Measurements from ENCODE around the gene EVC2.
"Not testable (repeated sequence)": the region's sequence is repeated elsewhere in the genome, so short reads cannot be mapped to it uniquely, and the experiment has no call there.

EVC2 gene

DNA sequence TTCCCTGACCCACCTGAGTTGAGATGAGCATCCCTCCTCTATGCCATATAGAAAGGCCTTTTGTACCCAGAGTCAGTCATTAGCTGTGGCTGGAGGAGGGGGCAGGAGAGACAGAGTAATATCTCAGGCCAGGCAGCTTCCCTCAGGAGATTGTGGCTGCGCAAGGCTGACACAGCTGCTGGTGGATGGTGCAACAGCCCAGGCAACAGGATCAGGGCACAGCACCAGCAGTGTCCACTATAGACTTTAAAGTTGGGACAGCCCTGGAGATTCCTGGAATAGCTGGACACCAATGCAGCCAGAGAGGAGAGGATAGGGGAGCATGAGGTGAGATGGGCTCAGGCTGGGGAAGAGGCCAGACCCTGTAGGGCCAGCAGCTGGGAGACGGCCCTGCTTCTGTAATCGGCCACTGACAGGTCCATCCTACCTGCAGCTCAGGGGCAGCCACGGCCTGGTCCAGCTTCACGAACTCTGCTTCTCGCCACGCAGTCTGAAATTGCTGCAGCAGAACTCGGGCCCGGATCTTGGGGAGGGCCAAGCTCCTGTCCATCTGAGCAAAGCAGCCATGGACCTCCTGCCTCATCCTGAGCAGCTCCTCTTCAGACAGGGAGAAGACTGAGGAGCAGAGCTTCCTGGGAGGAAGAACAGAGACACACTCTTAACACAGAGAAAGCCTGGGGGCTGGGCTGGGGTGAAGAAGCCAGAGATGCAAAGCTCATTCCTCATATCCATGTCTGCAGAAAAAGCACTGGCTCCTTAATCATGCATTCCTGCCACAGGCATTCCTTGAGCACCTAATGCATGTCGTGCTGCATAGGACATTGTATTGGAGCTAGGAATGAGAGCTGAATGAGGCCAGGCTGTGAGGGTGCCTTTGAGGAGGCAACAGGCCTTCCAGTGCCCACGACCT is 90.1 kb downstream of the EVC2 start:
- DNase-seq: no peak

DNA sequence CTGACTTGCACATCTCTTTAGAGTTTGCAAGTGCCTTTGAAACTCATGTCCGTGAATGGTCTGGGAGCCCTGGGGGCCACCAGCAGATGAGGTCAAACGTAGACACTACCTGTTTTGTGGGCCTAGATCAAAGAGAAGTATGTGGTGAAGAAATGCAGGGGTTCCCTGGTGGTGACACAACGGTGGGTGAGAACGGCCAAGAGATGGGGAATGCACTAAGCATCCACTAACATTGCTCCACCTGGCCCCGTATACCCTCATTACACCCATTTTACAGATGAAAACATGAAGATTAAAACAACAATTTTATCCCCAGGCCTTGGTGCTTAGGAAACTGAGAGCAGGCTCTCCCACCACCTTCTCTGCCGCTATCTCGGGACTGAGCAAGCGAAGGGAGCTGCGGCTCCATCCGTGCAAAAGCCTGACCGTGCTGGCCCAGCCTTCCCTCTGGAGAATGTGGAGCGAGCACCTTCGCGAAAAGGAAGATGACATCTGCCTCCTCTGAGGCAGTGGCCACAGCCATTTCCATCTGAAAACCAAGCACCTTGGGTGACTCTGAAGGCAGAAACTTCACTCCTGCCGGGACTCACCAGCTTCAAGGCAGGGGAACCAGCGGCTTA is 91.9 kb downstream of the EVC2 start:
- no peak for DNase-seq

DNA sequence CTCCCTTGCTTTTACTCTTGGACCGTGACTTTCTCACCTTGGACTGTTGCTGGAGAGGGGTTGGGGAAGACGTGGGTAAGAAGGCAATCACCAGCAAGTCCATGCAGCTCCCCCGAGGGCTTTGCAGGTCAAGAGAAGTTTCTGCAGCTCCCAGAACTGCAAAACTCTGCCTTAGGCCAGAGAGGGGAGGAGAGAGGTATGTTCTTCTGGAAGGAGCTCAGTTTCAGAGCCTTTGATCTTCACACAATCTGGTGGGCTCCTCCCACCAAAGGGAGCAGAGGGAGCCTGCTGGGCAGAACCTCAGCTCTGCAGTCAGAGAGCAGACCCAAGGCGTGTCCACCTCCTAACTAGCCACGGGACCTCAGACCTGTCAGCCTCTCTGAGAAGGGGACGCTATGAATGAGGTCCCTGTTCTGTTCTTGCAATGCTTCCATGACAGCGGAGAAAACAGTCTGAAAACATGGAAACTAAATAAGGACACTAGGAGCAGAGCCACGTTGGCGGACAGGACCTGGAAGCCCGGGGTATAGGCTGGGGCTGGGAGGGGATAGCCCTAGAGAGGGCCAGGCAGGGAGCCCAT is 92.8 kb downstream of the EVC2 start:
- DNase-seq: no peak

DNA sequence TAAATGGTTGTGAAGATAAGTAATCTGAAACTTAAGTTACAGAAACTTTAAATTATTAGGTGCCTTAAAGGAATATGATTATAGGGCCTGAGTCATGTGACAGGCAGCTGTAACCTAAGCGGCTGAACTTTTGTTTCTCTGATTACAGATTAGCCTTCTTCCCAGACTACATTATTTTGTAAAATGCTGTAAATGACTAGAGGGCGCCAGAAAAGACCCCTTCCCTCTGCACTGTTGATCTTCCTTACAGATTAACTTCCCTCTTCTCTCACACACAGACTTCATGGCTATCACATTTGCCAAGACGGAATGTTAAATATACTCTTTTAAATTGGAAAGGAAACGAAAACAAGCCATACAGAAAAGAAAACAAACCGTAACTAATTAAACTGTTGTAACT is 96.6 kb downstream of the EVC2 start:
- no peak for DNase-seq

DNA sequence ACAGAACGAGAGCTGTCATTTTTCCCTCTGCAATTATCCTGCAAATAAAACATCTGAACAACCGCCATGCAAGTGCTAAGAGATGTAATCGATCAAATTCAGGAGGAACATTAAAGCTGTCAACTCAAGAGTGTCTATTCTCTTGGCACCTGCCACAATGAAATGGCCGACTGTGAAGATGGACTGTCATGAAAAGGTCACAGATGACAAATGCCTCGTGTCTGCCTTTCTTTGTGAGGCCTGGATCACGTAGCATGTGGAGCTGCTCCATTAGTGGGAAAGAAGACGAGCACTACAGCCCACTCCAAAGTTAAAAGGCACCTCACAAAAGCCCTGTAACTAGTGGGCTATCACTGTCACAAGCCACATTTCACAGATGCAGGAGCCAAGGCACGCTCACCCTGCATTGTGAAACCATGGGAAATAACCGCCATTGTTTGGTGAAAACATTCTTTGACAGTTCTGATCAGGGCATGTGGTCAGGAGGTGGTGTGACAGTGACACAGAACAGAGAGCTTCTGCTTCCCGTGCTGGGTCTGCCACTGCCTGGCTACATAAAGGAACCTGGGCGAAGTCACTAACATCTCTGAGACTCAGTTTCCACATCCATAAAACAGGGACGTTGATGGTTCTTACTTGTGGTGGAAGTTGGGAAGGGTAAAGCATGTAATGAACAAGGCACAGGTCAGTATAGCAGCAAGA is 98.9 kb downstream of the EVC2 start:
- no peak for DNase-seq

DNA sequence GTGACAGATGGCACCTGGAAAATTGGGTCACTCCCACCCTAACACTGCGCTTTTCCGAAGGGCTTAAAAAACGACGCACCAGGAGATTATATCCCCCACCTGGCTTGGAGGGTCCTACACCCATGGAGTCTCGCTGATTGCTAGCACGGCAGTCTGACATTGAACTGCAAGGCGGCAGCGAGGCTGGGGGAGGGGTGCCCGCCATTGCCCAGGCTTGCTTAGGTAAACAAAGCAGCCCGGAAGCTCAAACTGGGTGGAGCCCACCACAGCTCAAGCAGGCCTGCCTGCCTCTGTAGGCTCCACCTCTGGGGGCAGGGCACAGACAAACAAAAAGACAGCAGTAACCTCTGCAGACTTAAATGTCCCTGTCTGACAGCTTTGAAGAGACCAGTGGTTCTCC is 114.5 kb downstream of the EVC2 start:
- not testable (repeated sequence) for DNase-seq

DNA sequence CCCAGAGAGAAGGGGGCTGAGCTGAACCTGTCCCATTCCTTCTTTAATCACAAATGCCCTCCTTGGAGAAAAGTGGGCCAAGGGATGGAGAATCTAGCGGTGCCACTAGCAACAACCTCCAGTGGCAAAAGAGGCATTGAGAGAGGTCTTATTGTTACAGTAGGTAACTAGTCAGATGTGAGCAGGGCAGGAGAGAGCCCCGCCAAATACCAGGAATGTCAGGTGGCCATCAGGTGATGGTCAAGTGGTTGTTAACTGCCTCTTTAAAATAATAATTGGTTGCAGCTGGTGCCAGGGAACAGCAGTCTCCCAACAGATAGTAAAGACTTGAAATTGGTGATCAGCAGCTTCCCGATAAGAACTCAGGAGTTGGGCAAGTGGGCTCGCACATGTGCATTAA is 116.1 kb downstream of the EVC2 start:
- no peak for DNase-seq

DNA sequence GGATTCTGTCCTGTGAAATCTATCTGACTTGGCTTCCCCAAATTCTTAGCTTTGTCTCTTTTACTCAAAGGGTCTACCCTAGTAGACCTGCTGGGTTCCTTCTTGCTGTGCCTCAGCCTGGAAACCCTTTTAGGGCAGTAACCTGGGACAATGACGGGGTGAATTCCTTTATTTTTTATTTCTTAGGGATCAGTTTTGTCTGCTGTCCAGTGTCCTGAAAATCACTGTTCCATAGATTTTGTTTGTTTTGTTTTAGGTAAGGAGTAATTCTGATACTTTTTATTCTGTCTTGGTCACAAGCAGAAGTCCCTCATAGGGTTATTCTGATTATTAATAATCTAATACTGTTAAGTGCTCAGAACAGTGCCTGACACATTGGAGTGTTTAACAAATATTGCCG is 118.9 kb downstream of the EVC2 start:
- DNase-seq: no peak

DNA sequence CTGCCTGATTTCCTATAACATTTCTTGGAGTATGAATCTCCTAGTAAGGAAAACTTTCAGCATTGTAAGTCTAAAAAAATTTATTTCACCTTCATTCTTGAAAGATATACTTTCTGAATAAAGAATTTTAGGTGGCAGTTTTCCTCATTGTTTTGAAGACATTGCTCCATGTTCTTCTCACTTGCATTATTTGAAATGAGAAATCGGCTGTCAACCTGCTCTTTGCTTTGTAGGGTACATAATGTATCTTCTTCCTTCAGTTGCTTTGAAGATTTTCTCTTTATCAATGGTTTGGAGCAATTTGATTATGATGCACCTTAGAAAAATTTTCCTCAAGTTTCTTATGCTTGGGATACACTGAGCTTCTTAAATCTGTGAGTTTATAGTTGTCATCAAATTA is 120.3 kb downstream of the EVC2 start:
- no peak for DNase-seq

DNA sequence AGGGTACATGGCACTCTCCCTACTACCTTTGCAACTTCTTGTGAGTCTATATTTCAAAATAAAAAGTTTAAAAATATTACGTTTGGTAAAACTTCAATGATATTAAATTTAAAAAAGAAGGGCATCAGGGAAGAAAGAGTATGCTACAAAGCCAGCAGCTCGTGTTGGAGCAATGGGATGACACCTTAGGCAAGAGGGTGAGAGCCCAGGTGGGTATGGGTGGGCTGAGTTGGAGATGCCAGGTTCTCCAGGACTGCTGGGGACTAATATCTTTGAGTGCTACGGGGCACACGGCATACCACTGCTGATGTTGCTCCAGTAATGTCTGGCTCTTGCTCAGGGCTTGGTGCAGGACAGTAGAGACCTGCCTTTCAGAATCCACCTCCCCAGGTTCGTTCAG is 132.4 kb downstream of the EVC2 start:
- no peak for DNase-seq

DNA sequence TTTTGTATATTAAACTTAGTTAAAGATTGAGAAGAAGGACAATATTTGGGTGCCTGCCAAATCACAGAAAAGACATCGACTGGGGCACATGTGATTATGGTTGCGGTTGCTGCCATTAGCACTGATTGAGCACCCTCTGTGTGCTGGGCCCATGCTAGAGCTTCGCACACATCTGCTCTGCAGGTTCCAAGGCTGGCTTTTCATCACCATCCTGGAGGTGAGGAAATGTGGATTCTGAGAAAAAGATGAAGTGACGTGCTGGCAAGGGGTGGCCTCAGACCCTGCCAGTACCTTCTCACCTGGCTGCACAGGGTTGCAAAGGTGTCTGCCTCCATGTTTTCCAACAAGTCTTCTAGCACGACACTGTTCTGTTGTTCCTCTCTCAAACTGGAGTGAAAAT is 134.0 kb downstream of the EVC2 start:
- DNase-seq: no peak

DNA sequence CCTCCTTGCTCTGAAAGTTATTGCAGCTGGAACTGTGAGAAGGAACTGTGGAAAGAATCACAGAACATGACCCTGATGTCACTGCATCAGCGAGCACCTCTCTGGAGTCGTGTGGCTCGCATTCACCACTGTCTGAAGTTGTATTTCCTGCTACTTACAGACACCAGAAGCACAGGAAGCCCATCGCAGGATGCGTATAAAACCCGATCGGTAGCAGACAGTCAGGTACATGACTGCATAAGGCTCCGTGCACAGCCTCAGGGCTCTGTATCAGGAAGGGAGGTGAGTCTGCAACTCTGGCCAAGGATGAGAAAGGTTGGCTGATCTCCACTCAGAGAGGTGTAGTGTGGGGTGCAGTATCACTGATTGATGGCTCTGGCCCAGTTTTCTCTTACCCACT is 134.4 kb downstream of the EVC2 start:
- DNase-seq: no peak

DNA sequence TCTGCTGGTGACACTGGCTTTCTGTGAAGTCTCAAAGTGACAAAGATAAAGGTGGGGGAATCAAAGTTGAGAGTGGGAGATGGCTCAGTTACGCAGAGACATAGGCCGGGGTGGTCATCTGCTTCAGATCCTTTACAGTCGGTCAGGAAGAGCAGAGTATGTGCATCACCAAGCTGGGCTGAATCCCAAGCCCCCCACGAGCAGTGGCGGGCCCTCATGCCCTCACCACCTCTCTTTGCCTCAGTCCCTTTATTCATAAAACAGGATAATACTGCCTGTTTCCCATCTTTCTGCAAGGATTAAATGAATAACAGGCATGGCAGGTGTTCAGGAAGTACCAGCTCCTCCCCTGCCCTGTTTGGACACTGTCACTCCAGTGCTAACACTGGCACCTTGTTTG is 135.6 kb downstream of the EVC2 start:
- DNase-seq: no peak

DNA sequence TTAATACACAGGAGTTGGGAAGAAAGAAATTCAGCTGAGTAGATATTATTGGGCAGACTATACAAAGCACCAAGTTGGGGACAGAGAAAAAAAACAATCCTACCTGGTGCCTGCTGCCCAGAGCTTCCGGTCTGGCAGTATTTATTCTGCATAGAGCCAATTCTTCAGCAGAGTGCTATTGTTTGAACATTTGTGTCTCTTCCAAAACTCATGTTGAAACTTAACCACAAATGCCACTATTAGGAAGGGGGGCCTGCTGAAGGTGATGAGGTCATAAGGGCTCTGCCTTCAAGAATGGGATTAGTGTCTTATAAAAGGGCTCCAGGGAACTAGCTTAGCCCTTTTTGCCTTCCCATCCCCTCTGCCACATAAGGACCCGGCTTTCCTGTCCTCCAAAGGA is 136.2 kb downstream of the EVC2 start:
- no peak for DNase-seq

DNA sequence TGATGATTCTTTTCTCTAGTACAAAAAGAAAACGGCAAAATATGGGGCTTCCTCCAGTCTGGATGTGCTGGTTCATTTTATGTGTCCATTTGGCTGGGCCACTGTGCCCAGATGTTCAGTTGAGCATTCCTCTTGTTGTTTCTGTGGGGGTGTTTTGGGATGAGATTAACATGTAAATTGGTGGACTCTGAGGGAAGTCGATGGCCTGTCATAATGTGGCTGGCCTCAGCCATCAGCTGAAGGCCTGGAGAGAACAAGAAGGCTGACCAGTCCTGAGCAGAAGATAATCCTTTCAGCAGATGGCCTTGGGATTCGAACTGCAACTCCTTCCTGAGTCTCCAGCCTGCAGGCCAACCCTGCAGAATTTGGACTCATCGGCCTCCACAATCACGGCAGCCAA is 136.7 kb downstream of the EVC2 start:
- no peak for DNase-seq

DNA sequence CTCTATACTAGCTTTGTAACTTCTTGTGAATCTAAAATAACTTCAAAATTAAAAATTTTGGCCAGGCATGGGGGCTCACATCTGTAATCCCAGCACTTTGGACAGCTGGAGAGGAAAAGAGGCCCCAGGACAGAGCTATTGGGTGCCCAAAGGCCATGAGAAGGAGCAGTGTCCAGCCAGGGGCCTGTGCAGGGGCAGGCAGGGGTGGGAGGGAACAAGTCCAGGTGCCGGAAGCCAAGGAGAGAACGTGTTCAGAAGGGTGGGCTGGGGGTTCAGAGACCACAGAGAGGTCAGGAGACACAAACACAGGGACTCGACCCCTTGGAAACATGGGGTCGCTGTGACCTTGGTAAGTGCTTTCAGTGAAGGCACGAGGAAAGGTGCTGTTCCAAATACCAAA is 138.9 kb downstream of the EVC2 start:
- no peak for DNase-seq

DNA sequence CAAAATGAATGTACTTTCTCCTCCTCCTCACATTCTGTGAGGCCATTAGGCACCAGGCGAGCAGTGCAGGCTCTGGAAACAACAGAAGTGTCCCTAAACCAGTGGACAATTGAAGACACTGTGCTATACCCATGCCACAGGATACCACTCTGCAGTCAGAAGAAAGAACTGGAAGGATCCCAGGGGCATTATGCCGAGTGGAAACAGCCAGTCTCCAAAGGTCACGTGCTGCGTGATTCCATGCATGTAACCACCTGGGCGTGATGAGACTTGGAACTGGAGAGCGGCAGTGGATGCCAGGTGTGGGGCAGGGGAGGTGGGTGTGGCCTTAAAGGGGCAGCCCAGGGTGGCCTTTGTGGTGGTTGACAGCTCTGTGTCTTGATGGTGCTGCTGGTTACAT is 139.4 kb downstream of the EVC2 start:
- no peak for DNase-seq

DNA sequence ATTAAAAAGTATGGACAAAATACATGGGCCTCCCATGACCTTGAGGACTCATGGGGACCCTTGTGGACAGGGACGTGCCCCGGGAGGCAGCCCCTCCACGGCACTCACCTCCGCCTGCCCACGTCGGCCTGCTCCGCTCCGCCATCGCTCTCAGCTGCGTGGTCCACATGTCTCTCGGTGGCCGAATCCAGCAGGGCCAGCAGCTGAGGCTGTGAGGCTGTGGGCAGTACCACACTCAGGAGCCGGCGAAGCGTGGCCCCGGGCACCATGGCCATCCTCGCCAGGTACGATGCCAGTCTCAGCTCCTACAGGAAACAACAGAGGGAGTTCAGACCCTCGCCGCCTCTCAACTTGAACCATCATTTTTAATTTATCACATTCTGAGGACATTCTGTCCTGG is 140.0 kb downstream of the EVC2 start:
- no peak for DNase-seq

DNA sequence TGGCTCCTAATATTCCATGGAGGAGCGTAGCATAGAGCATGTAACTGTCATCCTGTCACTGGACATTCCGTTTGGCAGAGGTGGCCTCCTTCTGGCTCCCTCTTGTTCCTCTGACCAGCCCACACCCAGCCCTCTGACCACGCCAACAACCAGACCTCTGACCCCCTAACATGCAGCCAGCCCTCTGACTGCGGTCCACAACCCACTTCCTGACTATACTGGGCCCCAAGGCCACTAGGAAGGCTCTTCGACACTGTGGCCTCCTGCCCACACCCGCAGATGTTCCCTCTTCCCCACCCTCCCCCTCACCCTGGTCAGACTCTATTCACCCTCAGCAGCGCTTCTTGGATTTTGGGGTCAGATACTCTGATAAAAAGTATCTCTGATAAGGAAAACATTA is 141.4 kb downstream of the EVC2 start:
- DNase-seq: no peak

DNA sequence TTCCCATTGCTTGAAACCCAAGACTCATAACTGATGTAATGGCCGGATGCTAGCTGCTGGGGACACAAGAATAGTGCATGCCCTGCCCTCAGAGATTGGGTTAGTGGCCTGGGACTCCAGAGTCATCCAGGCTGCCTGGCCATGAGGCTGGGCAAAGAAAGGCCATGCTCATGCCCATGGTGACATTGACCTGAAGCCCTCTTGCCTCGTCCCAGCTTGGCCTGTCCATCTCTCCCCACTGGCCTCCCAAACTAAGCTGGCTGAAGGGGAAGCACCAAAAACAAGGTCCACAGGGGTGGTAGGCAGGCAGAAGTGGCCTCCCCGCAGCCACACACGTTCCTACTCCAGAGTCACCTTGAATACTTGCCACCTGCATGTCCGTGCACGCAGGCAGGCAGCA is 141.8 kb downstream of the EVC2 start:
- no peak for DNase-seq

DNA sequence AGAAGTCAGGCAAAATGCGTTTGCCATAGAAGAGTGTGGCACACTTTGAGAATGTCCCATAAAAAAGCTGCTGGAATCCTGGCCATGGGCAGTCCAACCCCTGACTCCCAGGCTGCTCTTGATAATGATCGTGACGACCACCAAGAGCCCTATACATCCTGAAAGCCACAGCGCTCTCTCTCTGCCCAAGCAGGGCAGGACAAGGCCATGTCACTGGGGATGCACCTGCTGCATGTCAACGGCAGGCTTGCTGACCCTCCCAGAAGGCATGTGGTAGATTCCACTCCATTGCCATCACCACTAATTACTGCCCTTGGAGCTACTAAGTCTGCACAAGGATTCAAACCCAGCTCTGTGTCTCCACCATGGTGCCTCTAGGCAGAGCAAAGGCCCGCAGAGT is 144.5 kb downstream of the EVC2 start:
- DNase-seq: no peak

DNA sequence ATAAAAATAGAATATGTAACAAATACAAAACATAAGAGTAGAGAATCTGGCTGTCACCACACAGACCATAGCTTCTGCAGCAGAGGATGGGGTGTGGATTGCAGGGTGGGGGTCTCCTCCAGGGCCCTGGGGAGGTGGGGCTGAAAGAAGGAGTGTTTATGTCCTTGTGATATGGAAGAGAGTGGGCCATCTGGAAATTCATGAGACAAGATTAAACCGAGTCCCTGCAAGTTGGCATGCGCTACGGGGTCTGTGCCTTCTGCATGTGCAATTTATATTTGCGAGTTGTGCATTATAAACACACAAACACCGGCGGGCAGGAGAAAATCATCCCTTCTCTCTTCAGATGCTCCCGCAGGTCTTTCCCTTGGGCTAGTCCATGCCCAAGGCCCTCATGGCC is 145.9 kb downstream of the EVC2 start:
- no peak for DNase-seq

DNA sequence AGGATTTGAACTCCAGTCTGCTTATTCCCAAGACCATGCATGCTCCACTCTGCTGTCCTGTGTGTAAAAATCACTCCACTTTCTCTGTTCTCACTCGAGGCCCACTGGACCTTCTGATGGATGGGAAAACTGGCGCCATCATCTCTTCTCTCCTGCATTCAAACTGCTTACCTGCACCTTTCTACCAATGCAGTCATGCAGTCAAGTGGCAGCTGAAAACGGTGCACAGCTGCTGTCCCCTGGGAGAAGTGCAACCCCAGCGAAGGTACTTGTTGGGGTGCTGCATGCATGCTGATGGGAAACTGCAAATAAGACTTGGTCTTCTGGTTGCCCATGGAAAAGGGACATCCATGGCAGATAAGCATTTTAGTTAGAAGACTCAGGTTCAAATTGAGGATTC is 147.1 kb downstream of the EVC2 start:
- no peak for DNase-seq

DNA sequence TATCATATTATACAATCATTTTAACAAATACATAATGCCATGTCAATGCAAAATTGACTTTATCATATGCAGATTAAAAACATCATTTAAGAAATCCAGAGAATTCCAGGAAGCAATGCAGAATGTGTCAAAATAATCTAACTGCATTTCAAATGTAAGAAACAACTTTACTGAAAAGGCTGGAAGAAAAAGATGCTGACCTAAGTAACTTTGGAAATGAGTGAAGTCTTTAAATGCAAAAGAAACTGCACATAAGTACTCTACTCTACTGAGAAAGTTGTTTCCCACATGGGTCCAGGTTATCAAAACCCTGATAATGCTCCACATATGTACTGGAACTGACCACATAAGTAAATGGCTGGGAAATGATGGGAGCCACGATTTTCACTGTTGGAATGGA is 149.9 kb downstream of the EVC2 start:
- DNase-seq: no peak

All from EL (cell line).